Keratinocyte (primary cell): Measurements from ENCODE around the gene PPP2R5C. TPM values are rescaled to one million over a fixed set of nuclear protein-coding genes. Genes with fewer than 3 reads are reported as not detected.

Source experiments
- DNase-seq: peaks from one replicate; pipeline ENCODE4 v3.0.0-alpha.2; 2011; ENCODE audit warnings: low read depth, missing footprints, low spot score
- FAIRE-seq: peaks from 2 replicates; lab custom pipeline; 2011; peaks lifted over from hg19 to GRCh38; lab: Jason Lieb, UNC
- H2AFZ ChIP-seq: 2 replicates; pipeline ENCODE4 v1.6.0; 2012; ENCODE audit warnings: low read length, control low read depth, inconsistent platforms; ENCODE audit not compliant: control insufficient read depth
- H3K27ac ChIP-seq: 2 replicates; pipeline ENCODE4 v1.5.1; 2011; ENCODE audit warnings: low read length; ENCODE audit not compliant: control insufficient read depth, insufficient read depth
- H3K27me3 ChIP-seq: 3 replicates; pipeline ENCODE4 v1.6.0; 2011; ENCODE audit warnings: low read length; ENCODE audit not compliant: control insufficient read depth, insufficient read depth; ENCODE audit errors: extremely low read depth
- H3K36me3 ChIP-seq, 2 experiments: 2 replicates in 1 of 2; 3 replicates in 1 of 2; pipeline ENCODE4 v1.5.1; 2011; ENCODE audit warnings: low read length in 2 of 2, mild to moderate bottlenecking in 1 of 2; ENCODE audit not compliant: control insufficient read depth in 2 of 2, insufficient read depth in 2 of 2; ENCODE audit errors: extremely low read depth in 1 of 2
- H3K4me1 ChIP-seq: 3 replicates; pipeline ENCODE4 v1.5.1; 2011; ENCODE audit warnings: low read length; ENCODE audit not compliant: control insufficient read depth, insufficient read depth; ENCODE audit errors: extremely low read depth
- H3K4me2 ChIP-seq: 3 replicates; pipeline ENCODE4 v1.6.0; 2011; ENCODE audit warnings: low read depth, low read length; ENCODE audit not compliant: control insufficient read depth, insufficient read depth; ENCODE audit errors: extremely low read depth
- H3K4me3 ChIP-seq, 3 experiments: fragments of 200-600 bp in 1 of 3; sonication (generic) in 1 of 3; 2 replicates in 2 of 3; 3 replicates in 1 of 3; pipeline ENCODE4 v1.5.1; 2011 to 2016; ENCODE audit warnings: low read length in 3 of 3, mild to moderate bottlenecking in 3 of 3, control low read depth in 2 of 3, inconsistent platforms in 1 of 3, low read depth in 1 of 3, mixed read lengths in 1 of 3, mixed run types in 1 of 3, moderate library complexity in 1 of 3; ENCODE audit not compliant: control insufficient read depth in 2 of 3, insufficient read depth in 2 of 3; ENCODE audit errors: extremely low read depth in 1 of 3
- H3K79me2 ChIP-seq: 2 replicates; pipeline ENCODE4 v1.6.0; 2012; ENCODE audit warnings: low read length; ENCODE audit not compliant: control insufficient read depth, insufficient read depth
- H3K9ac ChIP-seq: 3 replicates; pipeline ENCODE4 v1.6.0; 2011; ENCODE audit warnings: low read length; ENCODE audit not compliant: control insufficient read depth, insufficient read depth; ENCODE audit errors: extremely low read depth
- H3K9me1 ChIP-seq: 3 replicates; pipeline ENCODE4 v1.6.0; 2011; ENCODE audit warnings: low read length; ENCODE audit not compliant: control insufficient read depth, insufficient read depth; ENCODE audit errors: extremely low read depth
- H3K9me3 ChIP-seq: 2 replicates; pipeline ENCODE4 v1.5.1; 2012; ENCODE audit warnings: low read depth, low read length; ENCODE audit not compliant: control insufficient read depth
- H4K20me1 ChIP-seq: 3 replicates; pipeline ENCODE4 v1.6.0; 2011; ENCODE audit warnings: low read length; ENCODE audit not compliant: control insufficient read depth, insufficient read depth; ENCODE audit errors: extremely low read depth
- CTCF ChIP-seq, 3 experiments: IDR thresholded peaks in 1 of 3; conservative IDR thresholded peaks in 1 of 3; optimal IDR thresholded peaks in 1 of 3; 2 replicates in 2 of 3; 3 replicates in 1 of 3; pipeline versions ENCODE3 to v1.5.1; 2011; ENCODE audit warnings: low read length in 3 of 3, mild to moderate bottlenecking in 3 of 3, moderate library complexity in 2 of 3, control low read depth in 1 of 3, inconsistent platforms in 1 of 3; ENCODE audit not compliant: insufficient read depth in 2 of 3; ENCODE audit errors: extremely low read depth in 1 of 3
- EZH2 ChIP-seq: IDR thresholded peaks from one replicate; pipeline ENCODE4 v1.6.1; 2012; ENCODE audit warnings: inconsistent platforms, mild to moderate bottlenecking, low read length, moderate library complexity
- dilution Hi-C: fragments of 300-500 bp; cut with MboI; formaldehyde crosslinking; loops from one replicate; pipeline ENCODE4 v1.7.0; 2020; ENCODE audit warnings: low sequenced_read_pairs; ENCODE audit not compliant: extremely low pct_ligation_motif_present
- polyA plus RNA-seq, 5 experiments: library from polyadenylated mRNA; depleted of rRNA in 3 of 5; stranded (reverse) in 3 of 5; stranded (forward) in 1 of 5; unstranded in 1 of 5; fragments of >200 nt; gene quantifications; 1 replicate in 1 of 5; 2 replicates in 3 of 5; 3 replicates in 1 of 5; pipeline versions ENCODE4 v1.2.1 to v1.2.3, GENCODE V29; 2011 to 2012; ENCODE audit warnings: missing spikeins in 2 of 5, low read depth in 1 of 5, low replicate concordance in 1 of 5

PPP2R5C gene
- polyA plus RNA-seq, 1 donor (not counting 4 experiments of a cell fraction or from before 2014, with no cell fraction given) = 105 TPM

GRCh38 chr14:101893759-101894158 lies 132.2 kb downstream of the PPP2R5C start:
- DNase-seq (no peak), FAIRE-seq (no peak)
- Histone ChIP-seq H3K27me3 (no peaks in the 10 kb centered on the region), H2AFZ (no peak overlapping the region), H3K36me3 (peaks cover 6 to 10% of the 10 kb centered on the region in 2 experiments), H4K20me1 (no peaks in the 10 kb centered on the region), H3K4me3 (no peak overlapping the region), H3K9me1 (no peaks in the 10 kb centered on the region), H3K4me2 (no peak overlapping the region), H3K79me2 (no peaks in the 10 kb centered on the region), H3K27ac (no peak overlapping the region), H3K4me1 (no peaks in the 10 kb centered on the region), H3K9me3 (no peaks in the 10 kb centered on the region), H3K9ac (no peak overlapping the region)
- dilution Hi-C loops = no loop called here
- TF ChIP-seq EZH2 (no peak), CTCF (optimal IDR thresholded peaks at IDR 0.05 in 1 of 3, IDR thresholded peaks at IDR 0.05 in 1 of 3, conservative IDR thresholded peaks at IDR 0.05 in 1 of 3; ENCODE audit: extremely low read depth in 1 of 3, insufficient read depth in 2 of 3, low read length in 3 of 3) (no peak)

- Histone ChIP-seq H4K20me1 (no peaks in the 10 kb centered on the region), H3K27me3 (no peaks in the 10 kb centered on the region), H3K4me1 (no peaks in the 10 kb centered on the region), H3K9me3 (no peaks in the 10 kb centered on the region), H3K9me1 (no peaks in the 10 kb centered on the region), H3K27ac (no peak overlapping the region), H2AFZ (no peak overlapping the region), H3K9ac (no peak overlapping the region), H3K79me2 (no peaks in the 10 kb centered on the region), H3K4me3 (no peak overlapping the region), H3K4me2 (no peak overlapping the region), H3K36me3 (peaks cover 7 to 9% of the 10 kb centered on the region in 2 experiments)
- TF ChIP-seq CTCF (optimal IDR thresholded peaks at IDR 0.05 in 1 of 3, IDR thresholded peaks at IDR 0.05 in 1 of 3, conservative IDR thresholded peaks at IDR 0.05 in 1 of 3; ENCODE audit: extremely low read depth in 1 of 3, insufficient read depth in 2 of 3, low read length in 3 of 3) (no peak), EZH2 (no peak)
- dilution Hi-C loops = no loop called here
- FAIRE-seq (no peak), DNase-seq (no peak)
These were observed 133.0 kb downstream of the PPP2R5C start for GRCh38 chr14:101894365-101895081.
